GF-D8 (cell line): ENCODE results near the gene SCN3B.

Experiments
- DNase-seq: peaks from one replicate; lab custom pipeline; 2025; lab: John Stamatoyannopoulos, UW

Gene SCN3B, protein sequence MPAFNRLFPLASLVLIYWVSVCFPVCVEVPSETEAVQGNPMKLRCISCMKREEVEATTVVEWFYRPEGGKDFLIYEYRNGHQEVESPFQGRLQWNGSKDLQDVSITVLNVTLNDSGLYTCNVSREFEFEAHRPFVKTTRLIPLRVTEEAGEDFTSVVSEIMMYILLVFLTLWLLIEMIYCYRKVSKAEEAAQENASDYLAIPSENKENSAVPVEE

DNA sequence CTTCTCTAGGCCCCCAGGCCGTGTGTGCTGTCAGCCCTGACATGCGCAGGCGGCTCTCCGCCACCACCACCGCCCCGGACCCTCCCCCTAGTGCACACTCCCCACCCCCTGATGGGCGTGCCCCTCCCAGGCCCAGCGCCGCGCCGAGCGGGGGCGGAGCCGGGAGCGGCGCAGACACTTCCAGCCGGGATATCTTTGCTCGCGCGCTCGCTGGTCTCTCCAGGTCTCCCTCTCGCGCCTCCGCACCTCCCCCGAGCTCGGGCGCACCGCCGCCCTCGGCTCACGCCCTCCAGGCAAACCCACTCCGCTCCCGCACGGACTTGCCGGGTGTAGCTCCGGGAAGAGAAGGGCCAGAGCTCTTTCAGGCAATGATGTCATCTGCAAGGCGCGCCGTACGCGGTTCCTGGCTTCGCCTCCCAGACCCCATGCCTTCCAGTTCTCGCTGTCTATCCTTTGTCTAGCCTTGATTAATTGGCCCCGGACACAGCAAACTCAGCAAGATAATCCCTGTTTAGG, at the start of gene SCN3B:
TSS of gene SCN3B (minus strand) at position 59 of the 516 bp plus-strand sequence. CDS start 823 bp downstream, outside the sequence.
- no peak for DNase-seq

DNA sequence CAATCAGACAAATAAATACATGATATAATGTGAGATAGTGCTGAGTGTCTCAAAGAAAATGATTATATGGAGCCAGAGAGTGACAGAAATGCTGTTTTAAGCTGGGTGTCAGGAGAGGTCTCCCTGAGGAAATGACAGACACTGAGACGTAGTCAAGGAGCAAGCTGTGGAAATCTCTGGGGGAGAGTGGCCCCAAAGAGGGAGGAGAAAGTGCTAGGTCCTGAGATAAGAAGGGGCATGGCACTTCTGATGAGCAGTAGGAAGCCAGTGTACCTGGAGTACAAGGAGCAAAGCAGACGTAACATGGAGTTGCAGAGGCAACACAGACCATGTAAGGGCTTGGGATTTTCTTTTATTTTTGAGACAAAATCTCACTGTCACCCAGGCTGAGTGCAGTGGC, 48.3 kb upstream of the SCN3B start:
- DNase-seq = no peak

DNA sequence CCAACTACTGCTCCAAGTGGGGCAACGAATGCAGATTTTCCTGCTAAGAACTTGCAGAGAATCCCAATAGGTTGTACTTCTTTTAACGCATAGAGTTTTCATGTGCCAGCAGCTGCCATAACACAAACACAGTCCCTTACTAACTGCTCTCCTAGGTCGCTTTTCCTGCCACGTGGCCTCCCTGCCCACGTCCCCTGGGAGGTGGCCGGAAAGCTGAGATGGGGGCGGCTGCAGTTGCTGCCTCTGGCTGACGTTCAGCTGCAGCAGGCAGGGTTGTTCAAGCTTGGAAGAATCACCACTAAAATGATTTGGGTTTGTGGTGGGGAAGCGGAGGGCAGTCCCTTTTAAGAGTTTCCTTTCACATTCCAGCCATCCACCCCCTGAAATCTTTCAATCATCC, 47.7 kb upstream of the SCN3B start:
- peak; percentile 64 for DNase-seq

DNA sequence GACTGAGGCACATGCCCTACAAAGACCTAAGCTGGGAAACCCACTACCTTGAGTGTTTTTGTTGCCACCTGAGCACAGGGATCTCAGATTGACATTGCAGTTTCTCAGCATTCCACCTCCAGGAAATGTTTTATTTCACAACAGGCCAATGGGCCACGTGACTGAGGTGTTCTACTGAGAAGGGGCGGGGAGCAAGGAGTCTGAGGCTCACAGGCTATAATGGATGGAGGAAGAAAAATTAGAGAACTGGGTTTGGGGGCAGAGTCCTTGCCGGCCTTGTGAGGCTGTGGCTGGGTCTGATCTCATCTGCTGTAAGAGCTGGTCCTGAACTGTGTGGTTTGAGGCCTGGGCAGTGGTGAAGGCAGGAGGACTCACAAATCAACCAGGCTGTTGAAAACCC, 46.3 kb upstream of the SCN3B start:
- DNase-seq = no peak

DNA sequence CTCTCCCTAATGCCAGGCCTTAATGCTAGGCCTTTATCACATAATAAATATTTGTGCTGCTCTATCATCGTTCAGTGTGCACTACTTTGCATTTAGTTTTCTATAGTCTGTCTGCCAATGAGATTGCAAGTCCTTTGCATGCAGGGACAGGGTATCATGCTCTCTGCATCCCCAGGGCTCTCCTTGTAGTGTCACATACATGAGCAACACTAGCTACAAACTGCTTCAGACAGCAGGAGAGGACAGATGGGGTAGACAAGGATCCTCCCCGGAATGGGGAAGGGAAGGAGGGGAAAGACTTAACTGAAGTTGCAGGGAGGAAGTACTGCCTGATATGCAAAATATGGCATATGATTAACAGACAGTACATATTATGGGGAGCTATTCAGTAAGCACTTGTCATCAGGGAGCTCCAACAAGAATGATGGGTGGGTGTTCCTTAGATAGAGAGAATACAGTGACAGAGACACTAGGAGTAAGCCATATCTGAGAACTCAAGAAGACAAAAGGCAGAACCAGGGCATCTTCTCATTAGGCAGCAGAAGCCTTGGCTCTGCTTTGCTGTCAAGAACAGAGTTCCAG, 44.2 kb upstream of the SCN3B start:
- DNase-seq = no peak

DNA sequence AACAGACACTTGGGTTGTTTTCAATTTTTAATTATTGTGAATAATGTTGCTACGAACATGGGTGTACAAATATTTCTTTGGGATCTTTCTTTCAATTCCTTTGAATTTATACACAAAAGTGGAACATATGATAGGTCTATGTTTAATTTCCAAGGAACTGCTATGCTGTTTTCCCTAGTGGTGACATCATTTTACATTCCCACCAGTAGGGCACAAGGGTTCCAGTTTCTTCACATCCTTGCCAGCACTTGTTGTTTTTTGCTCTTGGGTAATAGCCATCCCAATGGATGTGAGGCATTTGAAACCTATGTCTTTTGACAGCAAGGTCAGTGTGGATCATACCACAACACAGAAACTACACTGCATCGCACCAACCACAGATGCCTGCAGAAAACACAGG, 41.8 kb upstream of the SCN3B start:
- no peak for DNase-seq

DNA sequence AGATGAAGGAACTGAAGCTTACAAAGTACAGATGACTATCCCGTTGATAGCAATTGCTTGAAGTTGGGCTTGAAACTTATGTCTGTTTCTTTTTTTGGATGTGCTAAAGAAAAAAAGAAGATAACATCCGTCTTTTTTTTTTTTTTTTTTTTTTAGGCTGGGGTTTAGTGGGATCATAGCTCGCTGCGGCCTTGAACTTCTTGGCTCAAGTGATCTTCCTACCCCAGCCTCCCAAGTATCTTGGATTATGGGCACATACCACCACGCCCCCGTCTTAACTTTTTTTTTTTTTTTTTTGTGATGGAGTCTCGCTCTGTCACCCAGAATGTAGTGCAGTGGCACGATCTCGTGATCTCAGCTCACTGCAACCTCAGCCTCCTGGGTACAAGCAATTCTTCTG, 40.8 kb upstream of the SCN3B start:
- no peak for DNase-seq

DNA sequence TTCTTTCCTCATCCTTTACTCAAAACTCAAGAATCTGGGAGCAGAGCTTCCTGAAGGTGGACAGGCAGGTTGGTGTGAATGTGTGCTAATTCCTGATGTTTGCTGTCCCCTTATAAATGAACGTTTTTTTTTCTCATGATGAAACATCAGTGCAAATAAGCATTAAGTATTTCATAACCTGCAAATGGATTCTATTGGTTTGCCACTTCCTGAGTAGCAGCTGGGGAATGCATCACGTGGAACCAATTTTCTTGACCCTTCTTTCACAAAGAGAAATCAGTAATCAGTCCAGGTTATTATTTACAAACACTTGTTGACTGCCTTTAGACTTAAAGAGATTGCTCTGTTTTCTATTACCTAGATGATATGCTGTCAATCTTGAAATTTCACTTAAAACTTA, 40.1 kb upstream of the SCN3B start:
- DNase-seq = peak; percentile 82

DNA sequence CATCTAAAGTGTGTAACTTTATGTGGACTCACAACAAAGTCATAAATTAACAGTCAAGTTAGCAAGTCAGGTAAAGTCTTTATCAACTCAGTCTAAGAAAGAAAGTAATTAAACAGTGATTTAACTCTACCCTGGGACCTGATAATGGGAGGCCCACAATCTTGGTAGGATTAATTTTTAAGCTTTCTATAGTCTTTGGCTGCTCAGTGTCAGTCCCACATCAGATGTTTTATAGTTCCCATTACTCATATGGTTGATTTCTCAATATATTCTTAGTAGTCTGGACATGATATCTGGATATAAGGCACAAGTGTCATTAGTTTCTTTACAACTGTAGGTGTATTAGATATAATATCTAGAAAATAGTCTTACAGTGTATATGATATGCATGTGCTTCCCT, 38.5 kb upstream of the SCN3B start:
- DNase-seq = no peak

DNA sequence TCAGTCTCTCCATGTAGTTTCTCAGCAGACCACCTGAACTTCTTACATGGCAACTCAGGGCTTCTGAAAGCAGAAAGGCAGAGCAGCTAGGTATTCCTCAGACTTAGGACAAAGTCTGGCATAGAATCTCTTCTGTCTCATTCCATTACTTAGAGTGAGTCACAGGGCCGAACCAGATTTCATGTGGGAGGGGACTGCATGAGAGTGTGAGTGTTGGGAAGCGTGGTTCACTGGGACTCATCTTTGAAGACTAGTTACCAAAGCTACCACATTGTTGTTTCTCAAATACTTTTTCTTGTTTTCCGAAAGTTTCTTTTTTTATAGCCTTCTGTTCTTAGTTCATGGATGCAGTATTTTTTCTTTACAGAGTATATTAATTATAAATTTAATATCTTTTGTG, 36.1 kb upstream of the SCN3B start:
- DNase-seq = no peak

DNA sequence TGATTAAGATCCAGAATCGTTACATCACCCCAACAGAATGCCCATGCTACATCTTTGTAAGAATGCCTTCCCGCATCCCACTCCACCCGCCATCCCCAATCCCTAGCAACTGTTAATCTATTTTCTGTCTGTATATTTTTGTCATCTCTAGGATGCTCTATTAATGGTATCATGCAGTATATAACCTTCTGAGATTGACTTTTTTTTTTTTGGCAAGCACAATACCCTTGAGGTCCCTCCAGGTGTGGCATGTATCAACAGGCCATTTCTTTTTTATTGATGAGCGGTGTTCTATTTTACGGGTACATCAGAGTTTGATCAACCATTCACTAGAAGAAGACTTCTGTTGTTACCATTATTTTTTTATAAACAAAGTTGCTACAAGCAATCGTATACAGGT, 30.2 kb upstream of the SCN3B start:
- no peak for DNase-seq

DNA sequence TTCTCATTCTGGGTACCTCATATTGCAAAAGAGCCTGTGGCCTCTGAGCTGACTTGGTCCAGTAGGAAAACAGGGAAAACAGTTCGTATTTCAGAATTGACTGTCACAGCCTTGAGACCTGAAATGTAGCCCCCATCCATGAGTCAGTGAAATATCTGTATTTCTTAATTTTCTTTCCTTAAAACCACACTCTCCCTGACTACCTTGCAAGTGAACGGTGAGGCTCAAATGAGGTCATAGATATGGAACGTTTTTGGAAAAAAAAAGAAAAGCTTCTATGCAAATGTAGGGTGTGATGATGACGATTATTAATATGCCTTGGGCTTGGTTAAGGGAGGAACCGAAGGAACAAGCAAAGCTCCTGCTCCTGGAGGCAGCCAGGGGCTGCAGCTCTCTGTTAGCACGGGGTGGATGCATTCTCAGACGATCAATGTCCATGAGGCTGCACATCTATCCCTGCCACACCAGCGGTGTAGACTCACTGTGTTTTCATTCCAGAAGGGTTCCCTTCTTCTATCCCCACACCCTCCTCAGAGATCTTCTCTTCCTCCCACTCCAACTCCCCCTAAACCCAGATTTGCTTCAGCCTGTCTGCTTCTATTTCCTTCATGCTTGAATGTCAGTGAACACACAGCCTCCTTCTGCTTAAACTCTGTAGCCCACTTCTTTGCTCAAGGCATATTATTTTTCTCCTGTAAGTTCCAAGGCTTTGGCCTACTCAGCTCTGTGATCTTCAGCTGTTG, 29.2 kb upstream of the SCN3B start:
- no peak for DNase-seq

DNA sequence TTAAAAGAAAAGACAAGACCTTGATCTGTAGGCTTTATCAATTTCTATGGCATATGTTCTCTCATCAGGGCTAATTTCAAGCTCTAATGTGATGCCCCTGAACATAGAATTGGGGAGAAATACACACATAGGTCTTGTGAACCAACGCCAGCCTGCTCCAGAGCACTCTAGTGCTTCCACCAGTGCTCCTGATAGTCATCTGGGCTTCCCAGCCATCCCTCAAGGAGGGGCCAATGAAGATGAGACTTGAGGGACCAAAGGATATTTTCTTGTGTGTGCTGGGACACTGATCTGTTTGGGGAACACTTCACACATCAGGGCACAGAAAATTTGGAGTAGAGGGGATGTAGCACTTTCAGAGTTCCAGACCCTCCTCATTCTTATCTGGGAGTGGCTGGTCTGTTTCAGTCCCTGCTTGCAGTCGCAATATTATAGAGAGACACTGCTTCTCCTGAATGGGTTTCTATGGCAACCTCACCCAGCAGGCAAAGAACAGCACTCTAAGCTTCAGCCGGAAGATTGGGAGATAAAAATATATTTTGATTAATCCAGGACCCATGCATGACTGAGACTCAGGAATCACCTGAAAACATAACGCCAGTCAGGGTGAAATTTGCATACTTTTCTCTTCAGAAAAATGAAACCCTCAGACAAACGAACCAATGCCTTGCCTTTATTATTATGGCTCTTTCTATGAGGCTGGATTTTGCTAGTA, 28.4 kb upstream of the SCN3B start:
- no peak for DNase-seq

DNA sequence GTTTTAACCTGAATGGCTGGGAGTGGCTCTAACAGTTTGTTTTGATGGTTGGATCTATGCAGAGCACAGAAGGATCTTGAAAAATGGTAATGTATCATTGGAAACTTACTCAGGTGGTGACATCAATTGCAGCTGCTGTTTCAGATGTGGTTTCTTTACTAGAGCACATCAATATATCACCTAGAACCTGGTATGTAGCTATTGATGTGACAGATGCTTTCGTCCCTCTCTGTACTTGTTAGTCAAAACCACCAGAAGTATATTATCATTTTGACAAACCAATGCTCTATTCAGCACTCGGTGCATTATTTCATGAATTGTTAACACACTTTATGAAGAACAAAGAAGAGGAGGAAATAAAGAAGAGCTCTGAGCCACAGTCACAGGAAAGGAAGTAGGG, 26.6 kb upstream of the SCN3B start:
- no peak for DNase-seq

DNA sequence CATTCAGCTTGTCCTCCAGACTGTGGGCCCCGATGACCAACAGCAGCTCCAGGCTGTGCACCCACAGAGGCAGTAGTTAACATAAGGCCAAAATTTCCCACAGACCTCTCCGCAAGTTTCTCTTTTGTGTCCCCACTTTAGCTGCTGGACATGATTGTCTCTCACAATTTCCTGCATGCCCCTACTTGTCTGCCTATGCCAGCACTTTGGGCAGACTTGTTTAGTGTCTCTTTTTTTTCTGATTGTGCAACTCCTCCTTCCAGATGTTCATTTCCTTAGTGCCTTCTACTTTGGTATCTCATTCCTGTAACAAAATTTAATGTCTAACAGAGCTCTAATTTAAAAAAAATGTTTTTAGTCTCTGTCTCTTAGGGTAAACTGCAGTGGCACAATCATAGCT, 23.8 kb upstream of the SCN3B start:
- no peak for DNase-seq

DNA sequence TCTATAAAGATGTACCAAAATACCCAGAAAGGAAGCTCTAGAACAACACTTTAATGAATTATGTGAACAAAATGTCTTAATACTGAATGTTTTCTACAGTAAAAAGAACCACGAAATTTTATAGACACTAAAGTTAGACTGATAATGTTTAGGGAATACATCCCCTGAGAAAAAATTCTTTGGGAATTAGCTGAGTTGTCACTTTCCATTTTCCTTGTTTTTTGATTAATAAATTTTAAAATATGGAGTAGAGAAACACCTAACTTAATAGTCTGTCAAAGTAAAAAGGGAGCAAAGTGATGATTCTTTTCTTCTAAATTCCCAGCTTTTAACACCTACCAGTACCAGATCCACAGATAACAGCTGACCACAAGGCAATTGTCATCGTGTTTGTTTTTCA, 23.1 kb upstream of the SCN3B start:
- no peak for DNase-seq

DNA sequence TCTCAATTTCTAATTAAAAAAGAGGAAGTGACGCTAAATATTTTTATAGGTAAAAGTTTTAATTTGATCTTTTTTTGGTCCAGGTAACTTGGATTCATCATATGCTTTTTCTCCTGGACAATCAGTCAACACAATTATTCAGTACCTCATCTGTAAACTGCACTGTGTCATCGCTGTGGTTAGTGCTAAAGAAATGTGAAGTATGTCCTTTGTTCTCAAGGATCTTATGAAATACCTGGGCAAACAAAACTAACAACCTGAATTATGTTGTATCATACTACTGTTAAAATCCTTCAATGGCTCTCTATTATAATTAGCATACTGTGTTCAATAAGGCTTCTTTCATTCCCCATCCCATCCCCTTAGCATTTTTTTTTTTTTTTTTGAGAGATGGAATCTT, 19.9 kb upstream of the SCN3B start:
- DNase-seq = no peak

DNA sequence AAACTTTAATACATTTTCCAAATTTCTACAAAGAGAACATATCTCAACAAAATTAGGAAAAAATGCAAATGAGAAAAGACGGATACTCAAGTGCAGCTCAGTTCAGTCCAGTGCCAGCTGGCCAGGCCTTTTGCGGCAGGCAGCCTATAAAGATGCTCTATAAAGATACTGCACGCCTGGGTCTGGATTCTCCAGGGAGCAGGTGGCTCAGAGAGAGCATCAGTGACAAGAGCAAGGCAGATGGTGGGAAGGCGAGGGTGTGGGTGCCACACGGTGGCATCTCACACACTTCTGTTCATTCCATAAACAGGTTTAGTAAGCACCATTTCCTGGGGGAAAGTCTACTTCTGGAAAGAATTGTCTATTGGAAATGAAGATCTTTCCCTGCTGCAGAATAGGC, 18.1 kb upstream of the SCN3B start:
- no peak for DNase-seq

DNA sequence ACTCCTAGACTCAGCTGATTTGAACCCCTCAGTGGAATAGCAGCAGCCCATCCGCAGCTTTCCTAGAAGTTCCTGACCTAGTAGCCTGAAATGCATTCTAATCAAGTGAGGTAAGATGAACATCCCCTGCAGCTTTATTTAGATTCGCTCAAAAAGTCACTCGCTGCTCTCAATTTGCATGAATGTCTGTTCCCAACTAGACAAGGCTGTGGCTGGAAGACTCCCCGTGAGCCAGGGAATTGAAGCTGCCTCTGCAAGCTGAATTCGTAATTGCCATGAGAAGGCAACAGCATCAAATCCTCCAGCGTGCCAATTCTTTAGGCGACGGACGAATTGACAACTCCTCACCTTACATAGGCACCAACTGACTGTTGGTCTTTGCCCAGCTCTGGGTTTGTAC, 17.1 kb upstream of the SCN3B start:
- no peak for DNase-seq

DNA sequence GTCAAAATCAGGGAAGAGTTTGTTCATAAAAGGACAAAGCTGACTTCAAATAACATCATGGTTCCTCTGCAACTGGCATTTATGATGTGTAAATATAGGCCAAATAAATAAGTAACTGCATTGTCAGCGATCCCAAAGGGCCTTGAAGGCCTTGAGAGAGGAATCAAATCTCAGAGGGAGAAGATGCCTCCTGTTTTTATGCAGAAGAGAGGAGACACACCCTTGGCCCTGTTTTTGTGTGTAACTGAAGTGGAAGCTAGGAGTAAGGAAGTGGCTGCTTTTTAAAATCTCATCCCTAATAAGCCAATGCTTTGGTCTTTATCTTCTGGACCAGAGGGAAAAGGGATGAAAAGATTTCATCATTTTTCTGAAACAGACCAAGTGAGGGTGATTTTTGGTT, 15.7 kb upstream of the SCN3B start:
- no peak for DNase-seq

DNA sequence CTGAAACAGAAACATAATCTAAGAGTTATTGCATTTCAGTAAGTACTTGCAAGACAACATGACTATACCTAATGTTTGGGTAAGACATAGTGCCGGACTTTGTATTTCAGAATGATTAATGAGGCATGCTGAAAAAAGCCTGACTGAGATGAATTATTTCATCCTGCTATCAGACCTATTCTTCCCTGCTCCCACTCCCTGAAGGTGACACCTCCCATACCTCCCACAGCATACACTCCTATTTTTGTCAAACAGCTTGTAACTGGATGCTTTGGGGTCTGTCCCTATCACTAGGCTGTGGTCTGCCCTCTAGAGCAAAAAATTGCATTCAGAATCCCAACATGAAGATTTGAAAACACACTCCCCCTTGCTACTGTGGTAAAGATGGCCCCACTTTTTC, 10.9 kb upstream of the SCN3B start:
- DNase-seq = no peak

DNA sequence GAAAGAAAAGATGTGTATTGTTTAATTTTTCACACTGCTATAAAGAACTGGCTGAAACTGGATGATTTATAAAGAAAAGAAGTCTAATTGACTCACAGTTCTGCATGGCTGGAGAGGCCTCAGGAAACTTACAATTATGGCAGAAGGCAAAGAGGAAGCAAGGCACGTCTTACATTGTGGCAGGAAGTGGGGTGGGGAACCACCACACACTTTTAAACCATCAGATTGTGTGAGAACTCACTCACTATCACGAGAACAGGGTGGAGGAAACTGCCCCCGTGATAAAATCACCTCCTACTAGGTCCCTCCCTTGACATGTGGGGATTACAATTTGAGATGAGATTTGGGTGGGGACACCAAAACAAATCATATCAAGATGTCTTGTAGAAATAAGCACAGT, 5.5 kb upstream of the SCN3B start:
- DNase-seq = peak; percentile 93

DNA sequence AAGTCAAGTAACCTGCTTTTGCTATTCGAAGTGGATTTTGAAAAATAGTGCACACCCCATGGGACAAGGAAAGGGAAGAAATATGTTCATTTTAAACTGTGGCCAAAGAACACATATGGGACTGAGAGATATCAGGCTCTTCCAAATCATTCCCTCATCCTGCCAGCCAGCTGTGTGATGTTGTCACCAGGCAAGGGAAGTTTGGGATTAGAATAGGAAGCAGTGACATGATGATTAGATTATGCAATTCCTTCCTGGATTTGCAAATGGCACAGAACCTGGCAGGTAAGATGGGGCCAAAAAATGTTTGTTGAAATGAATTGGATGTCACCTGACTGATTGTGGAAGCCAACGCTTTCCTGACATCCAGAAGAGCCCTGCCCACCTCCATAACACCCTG, 4.9 kb upstream of the SCN3B start:
- DNase-seq = no peak
